Measurements from ENCODE around the gene MYLK.
A peak's percentile ranks its signal among the peaks of the same experiment; 100 is the strongest.

MYLK gene

GRCh38 chr3:123877466-123877865 lies 6.7 kb downstream of the MYLK start:
- DNase-seq = no peak

- DNase-seq = no peak
These were observed 7.3 kb downstream of the MYLK start for GRCh38 chr3:123876858-123877257.

GRCh38 chr3:123872621-123873020 lies 11.5 kb downstream of the MYLK start:
- no peak for DNase-seq

- DNase-seq = peak; percentile 86
These were observed 12.2 kb downstream of the MYLK start for GRCh38 chr3:123871946-123872345.

- no peak for DNase-seq
These were observed 14.1 kb downstream of the MYLK start for GRCh38 chr3:123870033-123870432.

GRCh38 chr3:123869165-123869564 lies 15.0 kb downstream of the MYLK start:
- no peak for DNase-seq

GRCh38 chr3:123864706-123865105 lies 19.4 kb downstream of the MYLK start:
- DNase-seq = no peak

- DNase-seq = no peak
These were observed 22.0 kb downstream of the MYLK start for GRCh38 chr3:123862152-123862551.

GRCh38 chr3:123861081-123861836 lies 22.9 kb downstream of the MYLK start:
- DNase-seq = no peak

GRCh38 chr3:123859177-123859576 lies 25.0 kb downstream of the MYLK start:
- DNase-seq = no peak

- DNase-seq = no peak
These were observed 29.2 kb downstream of the MYLK start for GRCh38 chr3:123854905-123855304.

- DNase-seq = no peak
These were observed 30.3 kb downstream of the MYLK start for GRCh38 chr3:123853686-123854372.

GRCh38 chr3:123847209-123847608 lies 36.9 kb downstream of the MYLK start:
- no peak for DNase-seq

GRCh38 chr3:123843668-123844067 lies 40.5 kb downstream of the MYLK start:
- no peak for DNase-seq

GRCh38 chr3:123842711-123843110 lies 41.4 kb downstream of the MYLK start:
- no peak for DNase-seq

GRCh38 chr3:123841476-123842238 lies 42.5 kb downstream of the MYLK start:
- DNase-seq = no peak

- no peak for DNase-seq
These were observed 43.2 kb downstream of the MYLK start for GRCh38 chr3:123840961-123841360.

GRCh38 chr3:123837858-123838257 lies 46.3 kb downstream of the MYLK start:
- DNase-seq = no peak

- no peak for DNase-seq
These were observed 49.5 kb downstream of the MYLK start for GRCh38 chr3:123834631-123835030.

- no peak for DNase-seq
These were observed 50.7 kb downstream of the MYLK start for GRCh38 chr3:123833398-123833785.

GRCh38 chr3:123832692-123833397 lies 51.3 kb downstream of the MYLK start:
- DNase-seq = no peak

- DNase-seq = no peak
These were observed 52.7 kb downstream of the MYLK start for GRCh38 chr3:123831420-123831819.

GRCh38 chr3:123821920-123822319 lies 62.2 kb downstream of the MYLK start:
- no peak for DNase-seq
